K562 (cell line): Measurements from ENCODE around the gene BIRC7. TPM values are rescaled to one million over a fixed set of nuclear protein-coding genes. Genes with fewer than 3 reads are reported as not detected.

Experiments
- ATAC-seq: fragments of 200-7000 bp; cut with Tn5 transposase; 3 replicates; pipeline ENCODE4 v1.9.1; 2020; ENCODE audit warnings: moderate library complexity
- BruUV-seq: library from RNA; stranded (reverse); fragments of 400-500 nt; replicated peaks from 2 replicates; lab custom pipeline; 2021; lab: Mats Ljungman, UMichigan
- CTCF ChIA-PET: fragments of 300-600 bp; formaldehyde crosslinking; extraction: SDS; loops from one replicate; lab custom pipeline; 2021; ENCODE audit warnings: low intra/inter-chr PET ratio; lab: Yijun Ruan, JAX
- POLR2A ChIA-PET: fragments of 300-600, 350-650 bp; sonication (Branson Sonifier 250); formaldehyde crosslinking; extraction: SDS; loops from one replicate; lab custom pipeline; 2021; ENCODE audit warnings: antibody characterized with exemption, inconsistent platforms; lab: Yijun Ruan, JAX
- DNase-seq, 4 experiments: peaks; one replicate each; pipeline versions ENCODE4 v3.0.0 to v3.0.0-alpha.2; 2011 to 2018; ENCODE audit warnings: low spot score in 3 of 4, mixed read lengths in 3 of 4; ENCODE audit errors: extremely low read depth in 1 of 4
- FAIRE-seq: peaks from 2 replicates; lab custom pipeline; 2011; peaks lifted over from hg19 to GRCh38; lab: Jason Lieb, UNC
- H2AFZ ChIP-seq: 2 replicates; pipeline ENCODE4 v1.6.0; 2011; ENCODE audit warnings: low read depth, low read length, control low read depth, inconsistent platforms
- H3K27ac ChIP-seq: fragments of 200-600 bp; 3 replicates; pipeline ENCODE4 v1.8.0; 2011; ENCODE audit warnings: low read depth, mild to moderate bottlenecking, control low read depth, inconsistent platforms, low read length, moderate library complexity, mixed read lengths; ENCODE audit errors: extremely low read depth
- H3K27me3 ChIP-seq, 2 experiments: fragments of 300-600 bp in 1 of 2; 2 replicates in 1 of 2; 3 replicates in 1 of 2; pipeline versions ENCODE4 v1.6.0 to v1.8.0; 2011; ENCODE audit warnings: inconsistent platforms in 2 of 2, low read length in 2 of 2, mild to moderate bottlenecking in 1 of 2, mixed read lengths in 1 of 2, moderate library complexity in 1 of 2; ENCODE audit not compliant: control insufficient read depth in 2 of 2, insufficient read depth in 2 of 2
- H3K36me3 ChIP-seq: fragments of 300-600 bp; 3 replicates; pipeline ENCODE4 v1.8.0; 2011; ENCODE audit warnings: mild to moderate bottlenecking, low read length, inconsistent platforms; ENCODE audit not compliant: control insufficient read depth, insufficient read depth
- H3K4me1 ChIP-seq, 2 experiments: fragments of 200-600 bp in 1 of 2; replicated peaks in 1 of 2; 2 replicates in 1 of 2; 3 replicates in 1 of 2; pipeline versions ENCODE4 v1.5.1 to v1.8.0; 2011; ENCODE audit warnings: inconsistent platforms in 2 of 2, low read length in 2 of 2, mild to moderate bottlenecking in 1 of 2, mixed read lengths in 1 of 2, moderate library complexity in 1 of 2; ENCODE audit not compliant: control insufficient read depth in 2 of 2, insufficient read depth in 2 of 2
- H3K4me2 ChIP-seq: 2 replicates; pipeline ENCODE4 v1.6.1; 2011; ENCODE audit warnings: low read length, control low read depth, inconsistent platforms, mixed read lengths; ENCODE audit not compliant: insufficient read depth
- H3K4me3 ChIP-seq: fragments of 200-600 bp; sonication (generic), shearing (Covaris generic); 2 replicates; pipeline ENCODE4 v1.5.1; 2016; ENCODE audit warnings: control low read depth, inconsistent platforms
- H3K79me2 ChIP-seq: fragments of 200-600 bp; 3 replicates; pipeline ENCODE4 v1.8.0; 2011; ENCODE audit warnings: low read length, inconsistent platforms; ENCODE audit not compliant: control insufficient read depth, insufficient read depth
- H3K9ac ChIP-seq, 2 experiments: 2 replicates each; pipeline versions ENCODE4 v1.6.0 to v1.6.1; 2011; ENCODE audit warnings: low read depth in 2 of 2, low read length in 2 of 2, control low read depth in 1 of 2, inconsistent platforms in 1 of 2, mild to moderate bottlenecking in 1 of 2, mixed read lengths in 1 of 2; ENCODE audit not compliant: insufficient read depth in 1 of 2
- H3K9me1 ChIP-seq: one replicate; pipeline ENCODE4 v1.6.0; 2011; ENCODE audit warnings: inconsistent platforms, mild to moderate bottlenecking, low read length, moderate library complexity; ENCODE audit not compliant: control insufficient read depth, insufficient read depth
- H3K9me3 ChIP-seq: replicated peaks from 2 replicates; pipeline ENCODE4 v1.5.1; 2011; ENCODE audit warnings: low read depth, low read length, inconsistent platforms; ENCODE audit not compliant: control insufficient read depth, insufficient read depth
- H4K20me1 ChIP-seq: replicated peaks from 2 replicates; pipeline ENCODE4 v1.6.1; 2011; ENCODE audit warnings: low read length, inconsistent platforms, mixed read lengths; ENCODE audit not compliant: control insufficient read depth, insufficient read depth
- CTCF ChIP-seq, 3 experiments: IDR thresholded peaks in 2 of 3; conservative IDR thresholded peaks in 1 of 3; 2 replicates each; pipeline ENCODE4 v1.5.1; 2011 to 2012; ENCODE audit warnings: low read length in 3 of 3, mild to moderate bottlenecking in 3 of 3, control low read depth in 2 of 3, improper control_type of control experiment in 1 of 3, inconsistent platforms in 1 of 3, low read depth in 1 of 3, mixed read lengths in 1 of 3, moderate library complexity in 1 of 3; ENCODE audit not compliant: insufficient read depth in 2 of 3
- EP300 ChIP-seq: IDR thresholded peaks from 2 replicates; pipeline ENCODE4 v1.6.1; 2012; ENCODE audit warnings: low read length, improper control_type of control experiment
- PRMT5 ChIP-seq: sonication (generic); formaldehyde crosslinking; IDR thresholded peaks from 2 replicates; pipeline ENCODE4 v1.5.0; 2020; ENCODE audit warnings: missing genetic modification reagents
- TSHZ1 ChIP-seq: fragments of 250-450 bp; sonication (Bioruptor Pico); IDR thresholded peaks from 2 replicates; pipeline ENCODE4 v1.4.0; 2020; ENCODE audit warnings: mild to moderate bottlenecking, moderate library complexity
- ZNF146 ChIP-seq: IDR thresholded peaks from one replicate; pipeline ENCODE4 v1.6.1; 2018; ENCODE audit warnings: missing compliant biosample characterization; ENCODE audit not compliant: unreplicated experiment
- WGBS: fragments of 100-300 bp; shearing (Covaris generic); methylation state at CpG from one replicate; pipeline ENCODE4 v1.1.6; 2016; ENCODE audit warnings: low coverage, mixed read lengths; ENCODE audit not compliant: insufficient coverage; ENCODE audit errors: missing lambda C conversion rate; 5-methylcytosine and 5-hydroxymethylcytosine counted together
- in situ Hi-C: fragments of 300-500 bp; cut with MboI; formaldehyde crosslinking; loops from 4 replicates; pipeline ENCODE4 v1.15.0; 2018; ENCODE audit warnings: inconsistent platforms, mixed read lengths
- intact Hi-C: fragments of 100-400 bp; cut with micrococcal nuclease; formaldehyde crosslinking; loops from 2 replicates; pipeline ENCODE4 v1.14.2; 2022
- polyA plus RNA-seq, 8 experiments: library from polyadenylated mRNA; depleted of rRNA in 4 of 8; stranded (reverse) in 5 of 8; unstranded in 3 of 8; fragments of >200 nt; fragmentation: Nextera tagmentation in 2 of 8; fragmentation: Illumina TruSeq in 1 of 8; extraction: Ambion mirVana in 2 of 8; extraction: Trizol in 1 of 8; gene quantifications; 2 replicates each; pipeline versions ENCODE4 v1.2.1 to v1.2.3, GENCODE V29; 2011 to 2014; ENCODE audit warnings: inconsistent platforms in 1 of 8, missing spikeins in 1 of 8
- total RNA-seq, 7 experiments: library from RNA; depleted of rRNA in 6 of 7; stranded (reverse); fragments of >200 nt in 6 of 7; fragmentation: Illumina TruSeq in 2 of 7; extraction: Trizol in 2 of 7; gene quantifications; 2 replicates each; pipeline versions ENCODE4 v1.2.1 to v1.2.3, GENCODE V29; 2011 to 2021; ENCODE audit warnings: low replicate concordance in 1 of 7

BIRC7 gene
- total and polyA plus RNA-seq, 9 of the 15 experiments (the other 6 are each of a cell fraction or from before 2014, with no cell fraction given) = 0.14 to 0.19 (median 0.16) TPM; not detected in 5

- TF ChIP-seq TSHZ1 (CRISPR knock-in tag) (no peak), PRMT5 (CRISPR knock-in tag) (no peak)
Measured at GRCh38 chr20:63186084-63186483, 49.6 kb upstream of the BIRC7 start (continued).

- H3K79me2 ChIP-seq = no peaks in the 10 kb centered on the region
- no peak overlapping the region for H3K4me3 ChIP-seq
- 27% methylated on average over 8 of the region's 8 CpGs for WGBS
- peaks cover 15% of the 10 kb centered on the region for H3K9me3 ChIP-seq
- H3K27ac ChIP-seq = no peak overlapping the region
- intact Hi-C loops (no loop called here), in situ Hi-C loops (no loop called here)
- ATAC-seq (no peak), FAIRE-seq (no peak), DNase-seq (no peak)
- peaks cover 0 to 6% of the 10 kb centered on the region in 2 experiments; a peak in 1 of 5 replicates for H3K4me1 ChIP-seq
- no peak overlapping the region for H2AFZ ChIP-seq
- H3K36me3 ChIP-seq = no peaks in the 10 kb centered on the region
- H3K9me1 ChIP-seq = no peaks in the 10 kb centered on the region
- H3K27me3 ChIP-seq = peaks cover 0 to 5% of the 10 kb centered on the region in 2 experiments; a peak in 2 of 5 replicates
- no peak overlapping the region for H3K4me2 ChIP-seq
- ChIA-PET CTCF (no interaction called here), POLR2A (interaction anchor here (0.8 kb wide), 2 partner anchors 9 to 28 kb away, joined by 3 read pairs; no protein-coding TSS in a partner anchor)
- TF ChIP-seq ZNF146 (CRISPR knock-in tag) (no peak), EP300 (no peak), CTCF (IDR thresholded peaks at IDR 0.05 in 2 of 3, conservative IDR thresholded peaks at IDR 0.05 in 1 of 3; ENCODE audit: insufficient read depth in 2 of 3, low read depth in 1 of 3, low read length in 3 of 3) (0 out of 6 replicates have a peak, but pooled peaks of 1 of the 3 experiments have one; percentile 7)
- H4K20me1 ChIP-seq = peaks cover 19% of the 10 kb centered on the region; the same call in 1 of the 2 replicates
- no TSS peak for BruUV-seq
- H3K9ac ChIP-seq = no peak overlapping the region
Measured at GRCh38 chr20:63186528-63187316, 49.0 kb upstream of the BIRC7 start.
